ENCODE measurements around the gene ALAS1. TPM values are rescaled to one million over a fixed set of nuclear protein-coding genes. Genes with fewer than 3 reads are reported as not detected.

Gene ALAS1
- total and polyA plus RNA-seq, 9 of the 15 experiments (the other 6 are each of a cell fraction or from before 2014, with no cell fraction given) = 21.4 to 49.5 (median 34.4) TPM

- peaks cover 9% of the 10 kb centered on the region for H3K9me1 ChIP-seq (ENCODE audit: control insufficient read depth, insufficient read depth, low read length)
- peak overlapping the region in 1 of 2 experiments; percentile 68; a peak in 2 of 4 replicates for H3K9ac ChIP-seq (ENCODE audit: insufficient read depth in 1 of 2, low read depth in 2 of 2, low read length in 2 of 2)
- ChIA-PET POLR2A (no interaction called here), CTCF (ENCODE audit: low intra/inter-chr PET ratio) (no interaction called here)
- DNase-seq (ENCODE audit: extremely low read depth in 1 of 4, low spot score in 3 of 4) (peak in 1 of 4 experiments; percentile 51), ATAC-seq (peak; percentile 66), FAIRE-seq (no peak)
- H4K20me1 ChIP-seq (replicated peaks; ENCODE audit: control insufficient read depth, insufficient read depth, low read length) = 0 out of 2 replicates have a peak, but pooled peaks cover 6% of the 10 kb centered on the region
- H3K9me3 ChIP-seq (replicated peaks; ENCODE audit: control insufficient read depth, insufficient read depth, low read depth, low read length) = no peaks in the 10 kb centered on the region
- H2AFZ ChIP-seq (ENCODE audit: low read depth, low read length) = peak overlapping the region; percentile 55
- H3K4me1 ChIP-seq (replicated peaks in 1 of 2; ENCODE audit: control insufficient read depth in 2 of 2, insufficient read depth in 2 of 2, low read length in 2 of 2) = peaks cover 34 to 44% of the 10 kb centered on the region in 2 experiments
- no peaks in the 10 kb centered on the region for H3K27me3 ChIP-seq (ENCODE audit: control insufficient read depth in 2 of 2, insufficient read depth in 2 of 2, low read length in 2 of 2)
- no peaks in the 10 kb centered on the region for H3K79me2 ChIP-seq (ENCODE audit: control insufficient read depth, insufficient read depth, low read length)
- H3K27ac ChIP-seq (ENCODE audit: extremely low read depth, low read depth, low read length) = no peak overlapping the region
- H3K4me3 ChIP-seq = no peak overlapping the region
- no peak for TF ChIP-seq POLR3A (IDR thresholded peaks at IDR 0.05; ENCODE audit: borderline replicate concordance, extremely low read depth, insufficient read depth, insufficient read length)
- 0 out of 2 replicates have a peak, but pooled peaks have one; percentile 10 for TF ChIP-seq EGR1 (conservative IDR thresholded peaks at IDR 0.05)
- TF ChIP-seq EWSR1 (IDR thresholded peaks at IDR 0.05; ENCODE audit: borderline replicate concordance, low read depth, partially characterized antibody) = no peak
- no peak for TF ChIP-seq HMG20B (CRISPR knock-in tag; IDR thresholded peaks at IDR 0.05)
- no peak for TF ChIP-seq CBX8 (IDR thresholded peaks at IDR 0.05; ENCODE audit: borderline replicate concordance, extremely low read depth, low read depth, low read length, poor library complexity, severe bottlenecking)
- no peak for TF ChIP-seq ERF (CRISPR knock-in tag; IDR thresholded peaks at IDR 0.05)
- no peak for TF ChIP-seq DPF2 (IDR thresholded peaks at IDR 0.05)
- TF ChIP-seq ETS1 (conservative IDR thresholded peaks at IDR 0.05; ENCODE audit: control insufficient read depth, low read depth, low read length) = no peak
- no peak for TF ChIP-seq NR2C2 (CRISPR knock-in tag; IDR thresholded peaks at IDR 0.05)
- peak; percentile 45 for TF ChIP-seq NR2C2 (tag; IDR thresholded peaks at IDR 0.05)
- TF ChIP-seq PURB (CRISPR knock-in tag; IDR thresholded peaks at IDR 0.05; ENCODE audit: low read depth) = no peak
- H3K36me3 ChIP-seq (ENCODE audit: control insufficient read depth, insufficient read depth, low read length) = no peaks in the 10 kb centered on the region
- H3K4me2 ChIP-seq (ENCODE audit: insufficient read depth, low read length) = no peak overlapping the region; the same call in 1 of the 2 replicates
- WGBS (ENCODE audit: insufficient coverage, low coverage, missing lambda C conversion rate) = 35% methylated on average over 5 of the region's 9 CpGs
- intact Hi-C loops (cut with micrococcal nuclease) (no loop called here), in situ Hi-C loops (cut with MboI) (no loop called here)
- BruUV-seq (replicated peaks) = no TSS peak
Observed at GRCh38 chr3:52190294-52191074, 7.5 kb upstream of the ALAS1 start.

Data from K562 (cell line).